ENCODE results near the gene ACOXL.

The ACOXL gene

GRCh38 chr2:110810404-110810803, 78.0 kb downstream of the ACOXL start:
- no peak for DNase-seq
- intact Hi-C loops (cut with DNase I), result no loop called here

- intact Hi-C loops (cut with DNase I), result no loop called here
- DNase-seq, result peak in 1 of 42 donors; percentile 7
These were observed 80.6 kb downstream of the ACOXL start for GRCh38 chr2:110812726-110813645.

DNA sequence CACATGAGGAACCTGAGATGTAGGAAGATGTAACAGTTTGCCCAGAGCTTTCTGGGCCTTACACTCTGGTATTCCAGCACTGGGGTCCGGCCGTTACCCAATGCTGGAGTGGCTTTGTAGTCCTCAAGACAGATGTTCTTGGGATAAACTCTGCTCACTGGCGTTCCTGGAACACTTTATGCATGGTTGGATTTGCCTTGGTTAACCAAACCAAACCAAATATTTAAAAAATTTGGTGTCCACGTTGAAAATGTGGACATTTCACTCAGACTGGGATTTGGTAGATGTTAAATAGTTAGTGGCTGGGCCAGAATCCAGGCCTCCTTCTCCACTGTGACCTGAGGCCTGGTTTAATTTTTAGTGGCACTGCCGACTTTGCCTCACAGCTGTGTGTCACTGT, 81.5 kb downstream of the ACOXL start:
- no peak for DNase-seq
- intact Hi-C loops (cut with DNase I), result no loop called here

- DNase-seq, result no peak
- intact Hi-C loops (cut with DNase I), result no loop called here
These were observed 83.6 kb downstream of the ACOXL start for GRCh38 chr2:110815938-110816337.

DNA sequence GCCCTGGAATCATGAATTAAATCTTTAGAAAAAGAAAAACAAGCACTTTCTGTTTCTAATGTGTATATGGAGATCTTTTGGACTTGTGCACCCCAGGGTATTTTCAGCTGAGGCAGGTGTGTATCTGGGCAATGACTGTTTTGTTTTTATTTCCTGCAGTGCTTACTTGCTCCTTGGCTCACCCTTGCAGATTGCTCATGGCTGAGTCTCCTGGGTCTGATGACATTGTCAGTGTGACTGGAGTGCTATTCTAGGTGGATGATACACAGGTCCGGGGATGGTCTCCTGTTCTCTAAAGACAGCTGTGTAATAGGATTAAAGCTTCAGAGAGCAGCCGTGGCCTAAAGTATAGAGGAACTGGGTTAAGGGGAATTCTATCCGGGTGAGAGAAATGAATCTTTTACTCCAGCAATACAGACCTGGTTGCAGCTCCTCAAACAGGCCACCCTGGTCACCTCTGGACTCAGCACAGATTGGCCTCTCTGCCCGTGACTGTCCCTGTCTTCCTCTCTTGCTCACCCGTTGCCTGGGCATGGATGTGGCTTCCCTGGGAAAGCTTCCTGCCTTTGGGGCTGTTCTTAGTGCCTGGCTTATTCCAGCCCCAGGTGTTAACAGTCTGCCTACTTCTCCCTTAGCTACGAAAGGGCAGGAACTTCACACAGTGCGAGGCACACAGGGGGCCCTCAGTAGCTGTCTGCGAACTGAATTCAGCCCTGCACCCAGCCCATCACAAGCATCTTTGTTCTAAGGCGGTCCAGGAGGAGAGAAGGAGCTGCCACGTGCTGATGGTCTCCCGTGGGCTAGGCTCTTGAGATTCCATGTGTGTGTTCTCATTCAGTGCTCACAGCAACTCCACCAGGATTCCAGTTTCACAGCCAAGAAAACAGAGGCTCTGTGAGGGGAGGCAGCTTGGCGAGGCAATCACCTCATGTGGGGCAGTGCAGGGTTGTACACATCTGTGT, 84.3 kb downstream of the ACOXL start:
- intact Hi-C loops (cut with DNase I), result no loop called here
- no peak for DNase-seq

DNA sequence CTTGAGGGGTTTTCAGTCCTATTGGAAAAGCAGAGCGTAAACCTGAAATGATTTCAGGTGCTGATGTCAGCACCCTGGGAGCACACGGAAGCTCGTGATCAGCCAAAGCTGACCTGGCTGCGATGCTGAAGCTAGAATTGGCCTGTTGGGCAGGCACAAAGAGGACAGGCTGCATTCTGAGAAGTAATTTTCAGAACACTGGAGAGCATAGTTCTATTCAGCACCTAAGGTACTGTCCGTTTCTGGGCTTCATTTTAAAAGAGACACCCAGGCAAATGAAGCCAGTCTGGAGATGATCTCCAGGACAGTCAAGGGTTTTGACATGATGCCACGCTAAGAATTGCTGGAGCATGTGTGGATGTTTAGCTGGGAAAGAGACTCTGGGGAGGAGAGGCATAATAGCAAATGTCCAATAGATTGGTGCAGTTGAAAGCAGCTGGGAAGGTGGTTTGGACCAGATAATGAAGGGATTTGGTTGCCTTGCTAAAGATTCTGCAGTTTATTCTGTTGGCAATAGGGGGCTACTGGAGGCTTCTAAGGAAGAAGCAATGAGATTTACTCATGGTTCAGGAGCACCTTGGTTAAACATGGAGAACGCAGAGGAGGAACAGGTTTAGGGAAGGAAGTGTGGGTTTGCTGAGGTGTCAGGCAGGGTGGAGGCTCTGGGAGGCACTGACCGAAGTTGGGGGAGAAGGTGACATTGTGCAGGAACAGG, 86.6 kb downstream of the ACOXL start:
- DNase-seq, result no peak
- intact Hi-C loops (cut with DNase I), result no loop called here

DNA sequence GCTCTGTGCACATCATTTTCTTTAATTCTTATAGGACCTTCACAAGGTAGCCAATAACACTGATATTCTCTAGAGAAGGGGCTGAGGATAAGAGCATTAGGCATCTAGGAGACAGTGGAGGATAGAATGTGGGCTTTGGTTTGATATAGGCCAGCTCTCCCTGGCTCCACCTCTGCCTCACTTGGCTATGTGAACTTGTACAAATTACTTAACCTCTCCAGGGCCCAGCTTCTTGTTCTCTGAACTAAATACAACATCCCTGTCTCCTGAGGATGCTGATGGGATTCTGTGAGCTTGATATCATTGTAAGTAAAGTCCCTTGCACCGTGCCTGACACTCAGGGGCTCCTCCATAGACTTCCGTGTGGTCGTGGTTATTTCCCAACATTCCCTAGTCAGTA, 87.3 kb downstream of the ACOXL start:
- no peak for DNase-seq
- intact Hi-C loops (cut with DNase I), result no loop called here

GRCh38 chr2:110820128-110820527, 87.8 kb downstream of the ACOXL start:
- intact Hi-C loops (cut with DNase I), result no loop called here

GRCh38 chr2:110823165-110823564, 90.8 kb downstream of the ACOXL start:
- intact Hi-C loops (cut with DNase I), result no loop called here
- DNase-seq, result no peak

More at GRCh38 chr2:110820128-110820527, 87.8 kb downstream of the ACOXL start:
- DNase-seq, result no peak

- intact Hi-C loops (cut with DNase I), result no loop called here
- no peak for DNase-seq
These were observed 95.1 kb downstream of the ACOXL start for GRCh38 chr2:110827511-110827910.

GRCh38 chr2:110828330-110828729, 96.0 kb downstream of the ACOXL start:
- intact Hi-C loops (cut with DNase I), result no loop called here
- DNase-seq, result no peak

- intact Hi-C loops (cut with DNase I), result no loop called here
These were observed 97.2 kb downstream of the ACOXL start for GRCh38 chr2:110829413-110830146.

GRCh38 chr2:110832740-110833139, 100.4 kb downstream of the ACOXL start:
- no peak for DNase-seq
- intact Hi-C loops (cut with DNase I), result no loop called here

More at GRCh38 chr2:110829413-110830146, 97.2 kb downstream of the ACOXL start:
- no peak for DNase-seq

GRCh38 chr2:110834134-110834827, 101.9 kb downstream of the ACOXL start:
- intact Hi-C loops (cut with DNase I), result no loop called here
- DNase-seq, result no peak

DNA sequence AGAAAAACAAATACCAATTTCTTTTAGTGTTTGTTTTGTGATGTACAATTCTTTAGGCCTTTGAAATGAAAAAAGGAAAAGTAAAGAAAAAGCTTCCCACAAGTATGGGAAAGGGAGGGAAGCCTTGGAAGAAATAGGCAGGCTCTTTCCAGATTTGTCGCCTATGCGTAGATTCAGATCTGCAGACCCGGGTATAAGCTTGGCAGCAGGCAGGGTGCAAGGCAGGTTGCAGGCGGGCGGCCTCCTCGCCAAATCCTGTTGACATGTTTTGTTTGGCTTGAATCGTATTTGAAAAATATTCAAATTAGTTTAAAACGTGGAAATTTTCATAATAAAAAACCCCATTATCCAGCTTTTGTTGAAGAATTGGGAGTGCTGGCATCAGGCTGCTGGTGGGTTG, 104.3 kb downstream of the ACOXL start:
- DNase-seq, result no peak

GRCh38 chr2:110837446-110838409, 105.4 kb downstream of the ACOXL start:
- DNase-seq, result no peak
- intact Hi-C loops (cut with DNase I), result no loop called here

More for the DNA sequence above, 104.3 kb downstream of the ACOXL start:
- intact Hi-C loops (cut with DNase I), result no loop called here
